H1 (cell line): ENCODE results near the gene PRAMEF18.
"Not testable (repeated sequence)": the region's sequence is repeated elsewhere in the genome, so short reads cannot be mapped to it uniquely, and the experiment has no call there.

Source experiments
- ASH2L ChIP-seq: fragments of 200-600, 300-600 bp; sonication (generic); IDR thresholded peaks from one replicate; pipeline ENCODE4 v1.7.1; 2017; ENCODE audit warnings: low read length
- CTCF ChIP-seq, 3 experiments: IDR thresholded peaks; 1 replicate in 2 of 3; 2 replicates in 1 of 3; pipeline versions ENCODE4 v1.5.1 to v1.6.1; 2011; ENCODE audit warnings: low read length in 3 of 3, mild to moderate bottlenecking in 3 of 3, inconsistent platforms in 2 of 3, low read depth in 1 of 3, moderate library complexity in 1 of 3; ENCODE audit not compliant: insufficient read depth in 1 of 3; ENCODE audit errors: control extremely low read depth in 1 of 3
- RFX5 ChIP-seq: IDR thresholded peaks from 2 replicates; pipeline ENCODE4 v1.6.1; 2011; ENCODE audit warnings: low read depth, low read length, improper control_type of control experiment, borderline replicate concordance
- TF ChIP-seq, protein P1 (sequence below): IDR thresholded peaks from 2 replicates; pipeline ENCODE4 v1.6.1; 2012; ENCODE audit warnings: inconsistent platforms
- TF ChIP-seq, protein P2 (sequence below): IDR thresholded peaks from 2 replicates; pipeline ENCODE4 v1.6.1; 2012; ENCODE audit warnings: low read length, inconsistent platforms

DNA sequence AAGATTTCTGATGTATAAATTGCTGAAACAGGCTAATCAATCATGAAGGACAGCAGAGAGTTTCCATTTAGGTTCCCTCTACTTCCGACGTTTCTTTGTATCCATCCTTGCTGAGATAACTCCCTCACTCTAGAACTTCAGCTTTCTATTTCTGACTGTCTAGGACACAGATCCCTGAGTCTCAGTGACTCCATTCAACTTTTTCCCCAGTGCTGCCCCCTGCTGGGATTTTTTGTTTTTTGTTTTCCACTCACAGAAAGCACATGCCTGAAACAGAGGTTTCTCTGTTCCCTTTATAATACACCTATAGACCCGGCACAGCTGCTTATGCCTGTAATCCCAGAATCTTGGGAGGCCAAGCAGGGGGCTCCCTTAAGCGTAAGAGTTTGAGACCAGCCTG lies 3.2 kb downstream of the PRAMEF18 start:
- TF ChIP-seq, protein P1, sequence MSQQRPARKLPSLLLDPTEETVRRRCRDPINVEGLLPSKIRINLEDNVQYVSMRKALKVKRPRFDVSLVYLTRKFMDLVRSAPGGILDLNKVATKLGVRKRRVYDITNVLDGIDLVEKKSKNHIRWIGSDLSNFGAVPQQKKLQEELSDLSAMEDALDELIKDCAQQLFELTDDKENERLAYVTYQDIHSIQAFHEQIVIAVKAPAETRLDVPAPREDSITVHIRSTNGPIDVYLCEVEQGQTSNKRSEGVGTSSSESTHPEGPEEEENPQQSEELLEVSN: not testable (repeated sequence)
- TF ChIP-seq RFX5; ASH2L; CTCF (IDR thresholded peaks at IDR 0.05; ENCODE audit: control extremely low read depth in 1 of 3, insufficient read depth in 1 of 3, low read depth in 1 of 3, low read length in 3 of 3): not testable (repeated sequence)
- TF ChIP-seq, protein P2, sequence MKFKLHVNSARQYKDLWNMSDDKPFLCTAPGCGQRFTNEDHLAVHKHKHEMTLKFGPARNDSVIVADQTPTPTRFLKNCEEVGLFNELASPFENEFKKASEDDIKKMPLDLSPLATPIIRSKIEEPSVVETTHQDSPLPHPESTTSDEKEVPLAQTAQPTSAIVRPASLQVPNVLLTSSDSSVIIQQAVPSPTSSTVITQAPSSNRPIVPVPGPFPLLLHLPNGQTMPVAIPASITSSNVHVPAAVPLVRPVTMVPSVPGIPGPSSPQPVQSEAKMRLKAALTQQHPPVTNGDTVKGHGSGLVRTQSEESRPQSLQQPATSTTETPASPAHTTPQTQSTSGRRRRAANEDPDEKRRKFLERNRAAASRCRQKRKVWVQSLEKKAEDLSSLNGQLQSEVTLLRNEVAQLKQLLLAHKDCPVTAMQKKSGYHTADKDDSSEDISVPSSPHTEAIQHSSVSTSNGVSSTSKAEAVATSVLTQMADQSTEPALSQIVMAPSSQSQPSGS: not testable (repeated sequence)
